GM13976 (cell line): ENCODE data around the gene HNRNPH3.

Experiments
- DNase-seq: peaks from one replicate; pipeline ENCODE4 v3.0.0; 2012; ENCODE audit warnings: low spot score
- CTCF ChIP-seq: IDR thresholded peaks from 2 replicates; pipeline ENCODE4 v1.5.1; 2012; ENCODE audit warnings: borderline replicate concordance, mild to moderate bottlenecking; ENCODE audit not compliant: insufficient read depth; ENCODE audit errors: extremely low read depth, missing control alignments, control extremely low read depth
- in situ Hi-C: fragments of 300-500 bp; cut with MboI; formaldehyde crosslinking; loops from one replicate; pipeline ENCODE4 v1.12.0; 2022; ENCODE audit warnings: low sequenced_read_pairs, mixed read lengths, inconsistent platforms; ENCODE audit not compliant: unreplicated experiment

HNRNPH3 gene

GRCh38 chr10:68353537-68353936 is 21.7 kb downstream of the HNRNPH3 start:
- in situ Hi-C loops, result no loop called here
- TF ChIP-seq CTCF, result no peak
- no peak for DNase-seq

GRCh38 chr10:68359189-68359588 is 27.3 kb downstream of the HNRNPH3 start:
- no peak for DNase-seq
- in situ Hi-C loops, result no loop called here
- no peak for TF ChIP-seq CTCF

- in situ Hi-C loops, result no loop called here
Observed at GRCh38 chr10:68362590-68362989, 30.7 kb downstream of the HNRNPH3 start.

GRCh38 chr10:68364101-68364886 is 32.4 kb downstream of the HNRNPH3 start:
- no peak for TF ChIP-seq CTCF
- in situ Hi-C loops, result no loop called here
- no peak for DNase-seq

More at GRCh38 chr10:68362590-68362989, 30.7 kb downstream of the HNRNPH3 start:
- TF ChIP-seq CTCF, result no peak
- DNase-seq, result no peak

- no peak for TF ChIP-seq CTCF
- DNase-seq, result no peak
- in situ Hi-C loops, result no loop called here
Observed at GRCh38 chr10:68365611-68366010, 33.7 kb downstream of the HNRNPH3 start.

- no peak for TF ChIP-seq CTCF
- in situ Hi-C loops, result no loop called here
- no peak for DNase-seq
Observed at GRCh38 chr10:68366600-68366999, 34.7 kb downstream of the HNRNPH3 start.
